ENCODE results near the gene SEMA3G. TPM values are rescaled to one million over a fixed set of nuclear protein-coding genes. Genes with fewer than 3 reads are reported as not detected.

The SEMA3G gene
- total RNA-seq, 4 donors from 2014 or later = 3.7 to 18.6 (median 11.5) TPM

- peaks cover 11 to 15% of the 10 kb centered on the region in 2 donors for H3K36me3 ChIP-seq
- peak within 1 kb of the TSS; percentile 91 to 98 (median 94) for H3K27ac ChIP-seq
- H3K27me3 ChIP-seq = no peaks in the 10 kb centered on the region
- H3K9me3 ChIP-seq = no peaks in the 10 kb centered on the region
- intact Hi-C loops (cut with DNase I) = loop anchor here (5.0 to 10.0 kb wide), 2 partner anchors 77 to 229 kb away; partner anchors contain the start of genes GNL3, NT5DC2 and PBRM1
- WGBS, 2 donors = 0 to 1% methylated on average over 19 to 30 of the region's 86 CpGs
- TF ChIP-seq, protein P1, sequence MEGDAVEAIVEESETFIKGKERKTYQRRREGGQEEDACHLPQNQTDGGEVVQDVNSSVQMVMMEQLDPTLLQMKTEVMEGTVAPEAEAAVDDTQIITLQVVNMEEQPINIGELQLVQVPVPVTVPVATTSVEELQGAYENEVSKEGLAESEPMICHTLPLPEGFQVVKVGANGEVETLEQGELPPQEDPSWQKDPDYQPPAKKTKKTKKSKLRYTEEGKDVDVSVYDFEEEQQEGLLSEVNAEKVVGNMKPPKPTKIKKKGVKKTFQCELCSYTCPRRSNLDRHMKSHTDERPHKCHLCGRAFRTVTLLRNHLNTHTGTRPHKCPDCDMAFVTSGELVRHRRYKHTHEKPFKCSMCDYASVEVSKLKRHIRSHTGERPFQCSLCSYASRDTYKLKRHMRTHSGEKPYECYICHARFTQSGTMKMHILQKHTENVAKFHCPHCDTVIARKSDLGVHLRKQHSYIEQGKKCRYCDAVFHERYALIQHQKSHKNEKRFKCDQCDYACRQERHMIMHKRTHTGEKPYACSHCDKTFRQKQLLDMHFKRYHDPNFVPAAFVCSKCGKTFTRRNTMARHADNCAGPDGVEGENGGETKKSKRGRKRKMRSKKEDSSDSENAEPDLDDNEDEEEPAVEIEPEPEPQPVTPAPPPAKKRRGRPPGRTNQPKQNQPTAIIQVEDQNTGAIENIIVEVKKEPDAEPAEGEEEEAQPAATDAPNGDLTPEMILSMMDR (IDR thresholded peaks at IDR 0.05) = no peak
- peak in 1 of 2 donors; percentile 78 for TF ChIP-seq POLR2A (IDR thresholded peaks at IDR 0.05)
- H3K4me3 ChIP-seq (replicated peaks in 1 of 3) = peak within 1 kb of the TSS; percentile 60 to 95 (median 61)
- peak; percentile 88 to 92 for DNase-seq
- H3K4me1 ChIP-seq = peaks cover 32 to 39% of the 10 kb centered on the region in 2 donors
Measured at GRCh38 chr3:52455283-52456168, 10.6 kb upstream of the SEMA3G start, which contains the start of gene NISCH. Gene NISCH (plus strand): TSS chr3:52455604. CDS start chr3:52455642, 38 bp downstream.

DNA sequence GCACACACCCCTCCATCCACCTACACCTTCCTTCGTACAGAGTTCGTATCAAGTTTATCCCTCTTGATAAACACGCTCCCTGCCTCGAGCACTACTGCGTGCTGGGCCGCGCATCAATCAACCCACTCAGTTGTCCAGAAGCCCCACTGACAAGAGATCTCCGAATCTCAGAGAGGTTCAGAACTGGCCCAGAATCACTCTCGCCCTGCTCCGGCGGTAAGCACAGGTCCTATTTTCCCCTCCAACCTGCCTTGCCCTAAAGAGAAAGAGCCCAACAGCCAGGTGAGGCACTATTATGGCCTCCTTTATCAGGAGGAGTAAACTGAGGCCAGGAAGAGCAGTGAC is 10.0 kb upstream of the SEMA3G start:
- 56 to 68% methylated on average over 11 of the region's 11 CpGs for WGBS, 2 donors
- DNase-seq = no peak
- H3K9me3 ChIP-seq = no peaks in the 10 kb centered on the region
- peaks cover 8 to 13% of the 10 kb centered on the region in 2 donors for H3K36me3 ChIP-seq
- peaks cover 37 to 45% of the 10 kb centered on the region in 2 donors for H3K4me1 ChIP-seq
- no peaks in the 10 kb centered on the region for H3K27me3 ChIP-seq
- TF ChIP-seq, protein P1 (IDR thresholded peaks at IDR 0.05) = no peak
- TF ChIP-seq POLR2A (IDR thresholded peaks at IDR 0.05) = no peak
- H3K27ac ChIP-seq = peak overlapping the region; percentile 91 to 98 (median 94)
- intact Hi-C loops (cut with DNase I) = loop anchor here (5.0 to 10.0 kb wide), 2 partner anchors 77 to 230 kb away; partner anchors contain the start of genes GNL3, NT5DC2 and PBRM1
- peak overlapping the region; percentile 52 to 61 (median 60) for H3K4me3 ChIP-seq (replicated peaks in 1 of 3)

- WGBS, 2 donors = 63 to 66% methylated on average over 8 of the region's 8 CpGs
- TF ChIP-seq POLR2A (IDR thresholded peaks at IDR 0.05) = no peak
- TF ChIP-seq, protein P1 (IDR thresholded peaks at IDR 0.05) = no peak
- Histone ChIP-seq H3K27me3 (no peaks in the 10 kb centered on the region), H3K4me1 (peaks cover 41 to 50% of the 10 kb centered on the region in 2 donors), H3K9me3 (no peaks in the 10 kb centered on the region), H3K36me3 (peaks cover 8 to 12% of the 10 kb centered on the region in 2 donors), H3K27ac (peak overlapping the region; percentile 91 to 98 (median 94)), H3K4me3 (replicated peaks in 1 of 3) (peak overlapping the region in 1 of 3 donors; percentile 60)
- intact Hi-C loops (cut with DNase I) = loop anchor here (10.0 kb wide), 1 partner anchor 230 kb away; the partner anchor contains the start of genes GNL3 and PBRM1
- peak in 1 of 2 donors; percentile 23 for DNase-seq
Measured at GRCh38 chr3:52454250-52454937, 9.5 kb upstream of the SEMA3G start.

DNA sequence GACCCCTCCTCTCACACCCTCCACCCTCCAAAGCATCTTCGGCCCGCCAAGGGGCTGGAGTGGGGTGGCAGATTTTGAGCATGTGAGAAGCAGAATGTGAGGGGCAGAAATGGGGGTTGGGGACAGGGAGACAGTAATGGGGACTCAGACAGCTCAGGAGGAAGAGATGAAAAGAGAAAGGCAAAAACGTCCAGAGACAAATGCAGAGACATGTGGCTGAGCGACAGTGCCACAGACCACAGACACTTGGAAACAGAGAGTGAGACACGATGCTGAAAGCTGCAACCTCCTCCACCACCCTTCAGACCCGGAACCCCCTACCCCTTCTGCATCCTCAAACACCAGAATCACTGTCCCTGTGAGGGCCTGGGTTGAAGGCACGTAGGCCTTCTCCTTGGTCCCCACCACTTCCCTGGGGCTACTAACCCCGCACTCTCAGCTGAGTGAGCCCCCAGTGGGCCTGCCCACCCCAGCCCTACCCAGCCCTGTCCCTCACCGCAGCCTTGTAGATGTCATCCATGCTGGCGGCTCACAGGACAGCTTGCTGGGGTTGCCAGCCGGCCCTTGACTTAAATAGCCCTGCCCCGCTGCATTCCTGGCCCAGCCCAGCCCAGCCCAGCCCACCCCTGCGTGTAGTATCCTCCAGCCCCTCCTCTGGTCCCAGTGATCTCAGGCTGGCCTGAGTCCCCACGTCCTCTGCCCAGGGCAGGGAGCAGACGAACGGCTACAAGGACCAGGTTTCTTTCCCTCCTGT is 8.8 kb upstream of the SEMA3G start, which contains the start of gene TNNC1:
TSS of gene TNNC1 (minus strand) at position 546 of the 754 bp plus-strand sequence. CDS start at position 520, 26 bp downstream.
- peaks cover 42 to 57% of the 10 kb centered on the region in 2 donors for H3K4me1 ChIP-seq
- intact Hi-C loops (cut with DNase I) = loop anchor here (10.0 kb wide), 1 partner anchor 231 kb away; the partner anchor contains the start of genes GNL3 and PBRM1
- peak within 1 kb of the TSS in 1 of 3 donors; percentile 60 for H3K4me3 ChIP-seq (replicated peaks in 1 of 3)
- peak; percentile 71 to 72 for DNase-seq
- no peaks in the 10 kb centered on the region for H3K27me3 ChIP-seq
- H3K9me3 ChIP-seq = no peaks in the 10 kb centered on the region
- H3K27ac ChIP-seq = peak within 1 kb of the TSS; percentile 91 to 98 (median 94)
- TF ChIP-seq POLR2A (IDR thresholded peaks at IDR 0.05) = peak in 1 of 2 donors; percentile 56
- TF ChIP-seq, protein P1 (IDR thresholded peaks at IDR 0.05) = no peak
- WGBS, 2 donors = 57 to 65% methylated on average over 15 to 16 of the region's 16 CpGs
- H3K36me3 ChIP-seq = peaks cover under 1 to 5% of the 10 kb centered on the region in 2 donors

Measured in thyroid gland (tissue), 4 donors.